CD14-positive monocyte (primary cell): Measurements from ENCODE around the gene KCNS1. TPM values are rescaled to one million over a fixed set of nuclear protein-coding genes. Genes with fewer than 3 reads are reported as not detected.
"Not testable (repeated sequence)": the region's sequence is repeated elsewhere in the genome, so short reads cannot be mapped to it uniquely, and the experiment has no call there.

Experiments used
- DNase-seq, 3 donors: peaks; one replicate each; pipeline ENCODE4 v3.0.0-alpha.2; 2011 to 2022
- H2AFZ ChIP-seq: 2 replicates; pipeline ENCODE4 v1.6.0; 2012; ENCODE audit warnings: mild to moderate bottlenecking, low read depth, low read length, inconsistent platforms; ENCODE audit not compliant: insufficient read depth, poor library complexity, severe bottlenecking
- H3K27ac ChIP-seq, 2 donors: 1 replicate in 1 of 2; 2 replicates in 1 of 2; pipeline ENCODE4 v1.5.1; 2012 to 2013; ENCODE audit warnings: low read length in 2 of 2, control low read depth in 1 of 2, inconsistent platforms in 1 of 2, low read depth in 1 of 2, mild to moderate bottlenecking in 1 of 2
- H3K27me3 ChIP-seq, 2 donors: one replicate each; pipeline versions ENCODE4 v1.6.0 to v1.6.1; 2011 to 2013; ENCODE audit warnings: low read length in 2 of 2; ENCODE audit not compliant: control insufficient read depth in 2 of 2, insufficient read depth in 2 of 2
- H3K36me3 ChIP-seq, 2 donors: replicated peaks in 1 of 2; 1 replicate in 1 of 2; 2 replicates in 1 of 2; pipeline versions ENCODE4 v1.5.1 to v1.6.1; 2012 to 2013; ENCODE audit warnings: low read length in 2 of 2, control low read depth in 1 of 2, inconsistent platforms in 1 of 2, mild to moderate bottlenecking in 1 of 2; ENCODE audit not compliant: insufficient read depth in 2 of 2, control insufficient read depth in 1 of 2
- H3K4me1 ChIP-seq, 2 donors: 1 replicate in 1 of 2; 2 replicates in 1 of 2; pipeline versions ENCODE4 v1.5.1 to v1.6.1; 2012 to 2013; ENCODE audit warnings: low read length in 2 of 2, control low read depth in 1 of 2, inconsistent platforms in 1 of 2, mild to moderate bottlenecking in 1 of 2, moderate library complexity in 1 of 2; ENCODE audit not compliant: insufficient read depth in 2 of 2, control insufficient read depth in 1 of 2
- H3K4me2 ChIP-seq: replicated peaks from 2 replicates; pipeline ENCODE3; 2012; ENCODE audit warnings: low read length, moderate library complexity, mild to moderate bottlenecking; ENCODE audit not compliant: poor library complexity, severe bottlenecking; ENCODE audit errors: extremely low read depth
- H3K4me3 ChIP-seq, 3 experiments: fragments of 200-600 bp in 1 of 3; sonication (generic) in 1 of 3; replicated peaks in 1 of 3; 1 replicate in 2 of 3; 2 replicates in 1 of 3; pipeline ENCODE4 v1.5.1; 2011 to 2013; ENCODE audit warnings: low read length in 3 of 3, mild to moderate bottlenecking in 3 of 3, control low read depth in 2 of 3, low read depth in 2 of 3, inconsistent platforms in 1 of 3, moderate library complexity in 1 of 3
- H3K79me2 ChIP-seq: 2 replicates; pipeline ENCODE4 v1.6.0; 2012; ENCODE audit warnings: mild to moderate bottlenecking, control low read depth, inconsistent platforms, low read length, moderate library complexity; ENCODE audit not compliant: insufficient read depth
- H3K9ac ChIP-seq: 2 replicates; pipeline ENCODE4 v1.6.0; 2017; ENCODE audit warnings: low read length, mild to moderate bottlenecking; ENCODE audit not compliant: insufficient read depth, poor library complexity, severe bottlenecking
- H3K9me3 ChIP-seq, 2 donors: replicated peaks in 1 of 2; 1 replicate in 1 of 2; 2 replicates in 1 of 2; pipeline versions ENCODE4 v1.5.1 to v1.6.1; 2012 to 2013; ENCODE audit warnings: low read length in 2 of 2, control low read depth in 1 of 2; ENCODE audit not compliant: control insufficient read depth in 1 of 2, insufficient read depth in 1 of 2
- H4K20me1 ChIP-seq: 2 replicates; pipeline ENCODE4 v1.6.0; 2012; ENCODE audit warnings: mild to moderate bottlenecking, low read length, control low read depth, moderate library complexity; ENCODE audit not compliant: insufficient read depth
- H3K27ac Mint-ChIP-seq, 7 donors: one replicate each; pipeline ENCODE4 v1.8.0; 2020; ENCODE audit warnings: mild to moderate bottlenecking in 7 of 7, mixed read lengths in 7 of 7, moderate library complexity in 6 of 7, inconsistent platforms in 2 of 7
- H3K27me3 Mint-ChIP-seq, 3 donors: one replicate each; pipeline ENCODE4 v1.8.0; 2021 to 2022; ENCODE audit warnings: low read depth in 3 of 3, mild to moderate bottlenecking in 3 of 3, mixed read lengths in 3 of 3, moderate library complexity in 3 of 3, inconsistent platforms in 1 of 3
- H3K36me3 Mint-ChIP-seq, 2 donors: one replicate each; pipeline ENCODE4 v1.8.0; 2020; ENCODE audit warnings: mixed read lengths in 2 of 2, inconsistent platforms in 1 of 2, mild to moderate bottlenecking in 1 of 2
- H3K4me1 Mint-ChIP-seq: one replicate; pipeline ENCODE4 v1.8.0; 2020; ENCODE audit warnings: mild to moderate bottlenecking, mixed read lengths
- H3K4me3 Mint-ChIP-seq, 2 donors: one replicate each; pipeline ENCODE4 v1.8.0; 2020; ENCODE audit warnings: mild to moderate bottlenecking in 2 of 2, mixed read lengths in 2 of 2, moderate library complexity in 1 of 2
- H3K9me3 Mint-ChIP-seq, 7 donors: one replicate each; pipeline ENCODE4 v1.8.0; 2020 to 2022; ENCODE audit warnings: mixed read lengths in 7 of 7, mild to moderate bottlenecking in 6 of 7, moderate library complexity in 6 of 7, inconsistent platforms in 2 of 7
- WGBS: methylation state at CpG from one replicate; pipeline ENCODE4 v1.1.5; 2013; ENCODE audit warnings: missing lambda C conversion rate; ENCODE audit not compliant: insufficient coverage; 5-methylcytosine and 5-hydroxymethylcytosine counted together
- intact Hi-C, 2 donors: fragments of 100-400 bp; cut with micrococcal nuclease; formaldehyde crosslinking; loops; one replicate each; pipeline versions ENCODE4 v1.15.0 to v1.15.1; 2023
- polyA plus RNA-seq, 3 donors: library from polyadenylated mRNA; depleted of rRNA in 1 of 3; unstranded in 2 of 3; stranded (reverse) in 1 of 3; fragments of 300-500 nt in 2 of 3; fragments of >200 nt in 1 of 3; fragmentation: Illumina TruSeq in 2 of 3; gene quantifications; 1 replicate in 2 of 3; 2 replicates in 1 of 3; pipeline ENCODE4 v1.2.3, GENCODE V29; 2012 to 2021
- TF ChIP-seq, protein P1 (sequence below): fragments of 200-600 bp; IDR thresholded peaks from one replicate; pipeline ENCODE4 v1.8.0; 2022; ENCODE audit warnings: antibody characterized with exemption, mild to moderate bottlenecking

The KCNS1 gene
- polyA plus RNA-seq, 3 donors = 0.23 TPM; not detected in 2

DNA sequence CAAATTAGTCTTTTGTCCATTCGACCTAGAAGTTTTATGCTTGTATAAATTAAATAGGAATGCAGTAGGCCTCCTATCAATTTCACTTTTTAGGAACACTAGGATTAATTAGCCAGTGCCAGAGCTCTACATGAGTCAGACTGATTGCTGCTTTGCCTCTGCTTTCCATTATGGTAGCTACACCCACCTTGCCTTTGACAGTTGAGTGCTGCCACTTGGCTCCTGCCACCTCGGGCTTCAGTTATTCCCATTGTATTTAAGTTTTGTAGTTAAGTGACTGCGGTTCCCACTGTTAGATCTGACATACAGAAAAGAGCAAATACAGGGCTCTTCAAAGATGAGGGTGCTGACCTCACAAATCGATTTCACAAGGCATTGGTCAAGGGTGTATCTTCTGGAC lies 39.9 kb upstream of the KCNS1 start:
- H3K4me3 Mint-ChIP-seq = no peak overlapping the region
- intact Hi-C loops = no loop called here
- WGBS = 86% methylated on average over 3 of the region's 4 CpGs
- Histone ChIP-seq H3K4me3 (no peak overlapping the region), H3K36me3 (no peaks in the 10 kb centered on the region), H3K9me3 (no peaks in the 10 kb centered on the region), H4K20me1 (no peaks in the 10 kb centered on the region), H3K79me2 (no peaks in the 10 kb centered on the region), H3K4me2 (no peak overlapping the region), H3K9ac (no peak overlapping the region), H3K4me1 (no peaks in the 10 kb centered on the region), H3K27ac (no peak overlapping the region), H3K27me3 (peaks cover 9 to 20% of the 10 kb centered on the region in 2 donors), H2AFZ (no peak overlapping the region)
- no peak overlapping the region for H3K27ac Mint-ChIP-seq
- TF ChIP-seq, protein P1, sequence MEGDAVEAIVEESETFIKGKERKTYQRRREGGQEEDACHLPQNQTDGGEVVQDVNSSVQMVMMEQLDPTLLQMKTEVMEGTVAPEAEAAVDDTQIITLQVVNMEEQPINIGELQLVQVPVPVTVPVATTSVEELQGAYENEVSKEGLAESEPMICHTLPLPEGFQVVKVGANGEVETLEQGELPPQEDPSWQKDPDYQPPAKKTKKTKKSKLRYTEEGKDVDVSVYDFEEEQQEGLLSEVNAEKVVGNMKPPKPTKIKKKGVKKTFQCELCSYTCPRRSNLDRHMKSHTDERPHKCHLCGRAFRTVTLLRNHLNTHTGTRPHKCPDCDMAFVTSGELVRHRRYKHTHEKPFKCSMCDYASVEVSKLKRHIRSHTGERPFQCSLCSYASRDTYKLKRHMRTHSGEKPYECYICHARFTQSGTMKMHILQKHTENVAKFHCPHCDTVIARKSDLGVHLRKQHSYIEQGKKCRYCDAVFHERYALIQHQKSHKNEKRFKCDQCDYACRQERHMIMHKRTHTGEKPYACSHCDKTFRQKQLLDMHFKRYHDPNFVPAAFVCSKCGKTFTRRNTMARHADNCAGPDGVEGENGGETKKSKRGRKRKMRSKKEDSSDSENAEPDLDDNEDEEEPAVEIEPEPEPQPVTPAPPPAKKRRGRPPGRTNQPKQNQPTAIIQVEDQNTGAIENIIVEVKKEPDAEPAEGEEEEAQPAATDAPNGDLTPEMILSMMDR = no peak
- H3K9me3 Mint-ChIP-seq = peaks cover 0 to 4% (median 0%) of the 10 kb centered on the region in 7 donors
- no peaks in the 10 kb centered on the region for H3K36me3 Mint-ChIP-seq
- no peak for DNase-seq
- H3K4me1 Mint-ChIP-seq = no peaks in the 10 kb centered on the region
- H3K27me3 Mint-ChIP-seq = peaks cover 10 to 21% (median 18%) of the 10 kb centered on the region in 3 donors

DNA sequence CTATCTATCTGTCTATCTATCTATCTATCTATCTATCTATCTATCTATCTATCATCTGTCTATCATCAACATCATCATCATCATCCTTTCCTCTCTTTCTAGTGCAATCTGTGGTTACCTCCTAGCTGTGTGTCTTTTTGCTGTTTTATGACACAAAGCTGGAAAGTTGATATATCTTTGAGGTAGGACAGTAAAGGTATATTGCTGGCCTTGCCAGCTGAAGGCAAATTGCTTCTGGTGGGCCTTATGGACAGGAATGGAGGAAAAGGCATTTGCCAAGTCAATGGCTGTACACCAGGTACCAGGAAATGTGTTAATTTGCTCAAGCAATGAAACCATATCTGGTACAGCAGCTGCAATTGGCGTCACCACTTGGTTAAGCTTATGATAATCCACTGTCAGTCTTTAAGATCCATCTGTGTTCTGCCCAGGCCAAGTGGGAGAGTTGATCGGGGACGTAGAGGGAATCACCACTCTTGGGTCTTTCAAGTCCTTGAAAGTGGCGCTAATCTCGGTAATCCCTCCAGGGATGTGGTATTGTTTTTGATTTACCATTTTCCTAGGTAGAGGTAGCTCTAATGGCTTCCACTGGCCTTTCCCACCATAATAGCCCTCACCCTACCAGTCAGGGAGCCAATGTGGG lies 38.9 kb upstream of the KCNS1 start:
- not testable (repeated sequence) for H3K27ac Mint-ChIP-seq, H3K4me3 ChIP-seq, H3K4me1 ChIP-seq, H3K27ac ChIP-seq, H3K36me3 ChIP-seq, H3K4me3 Mint-ChIP-seq, DNase-seq, H3K36me3 Mint-ChIP-seq, H3K4me2 ChIP-seq, H3K9me3 ChIP-seq, H4K20me1 ChIP-seq, H3K9me3 Mint-ChIP-seq, H2AFZ ChIP-seq, H3K79me2 ChIP-seq, H3K9ac ChIP-seq, H3K4me1 Mint-ChIP-seq
- H3K27me3 Mint-ChIP-seq = peaks cover 10 to 20% (median 13%) of the 10 kb centered on the region in 3 donors
- intact Hi-C loops = loop anchor here (2.0 to 5.0 kb wide), 2 partner anchors 151 to 152 kb away; no protein-coding TSS in a partner anchor
- WGBS = 100% methylated on average over 1 of the region's 5 CpGs
- peaks cover 5 to 12% of the 10 kb centered on the region in 2 donors for H3K27me3 ChIP-seq
